ENCODE results near the gene RALGAPA1. TPM values are rescaled to one million over a fixed set of nuclear protein-coding genes. Genes with fewer than 3 reads are reported as not detected.

Gene RALGAPA1
- total RNA-seq, 1 experiment from 2014 or later, result 138 TPM

DNA sequence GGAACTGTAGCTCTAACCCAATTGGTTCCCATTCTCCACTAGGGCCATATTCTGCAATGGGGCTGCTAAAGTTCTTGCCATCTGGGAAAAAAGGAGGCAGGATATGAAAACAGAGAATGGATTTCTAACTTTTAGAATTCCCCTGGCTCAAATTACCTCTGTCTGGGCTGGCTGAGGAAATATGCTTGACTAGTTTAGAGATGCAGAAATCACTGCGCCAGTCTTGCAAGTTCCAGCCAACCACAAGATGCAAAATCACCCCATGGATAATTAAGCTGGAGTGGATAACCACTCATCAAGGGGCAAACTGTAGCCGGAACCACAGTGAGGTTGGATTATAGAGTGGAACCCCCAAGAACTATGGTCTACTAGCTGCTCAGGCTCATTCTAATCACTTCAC, 126.3 kb downstream of the RALGAPA1 start:
- Histone ChIP-seq H4K20me1 (ENCODE audit: insufficient read depth, low read depth, low read length) (no peaks in the 10 kb centered on the region), H3K36me3 (ENCODE audit: insufficient read depth, low read length) (peaks cover 23% of the 10 kb centered on the region), H3K9me2 (replicated peaks; ENCODE audit: insufficient read depth, low read length) (no peaks in the 10 kb centered on the region), H3K9ac (ENCODE audit: low read length) (no peak overlapping the region), H3K4me2 (ENCODE audit: low read depth, low read length, poor library complexity, severe bottlenecking) (no peak overlapping the region), H3K27me3 (ENCODE audit: low read length) (no peaks in the 10 kb centered on the region), H3K4me1 (ENCODE audit: low read length) (peaks cover 34% of the 10 kb centered on the region), H3K79me2 (ENCODE audit: low read length) (no peaks in the 10 kb centered on the region; the same call in 1 of the 2 replicates), H3K27ac (ENCODE audit: low read length) (peak overlapping the region; percentile 12; the same call in 1 of the 2 replicates), H2AFZ (ENCODE audit: low read length) (no peak overlapping the region), H3K4me3 (ENCODE audit: low read length) (no peak overlapping the region), H3K9me3 (ENCODE audit: low read length) (no peaks in the 10 kb centered on the region)
- no peak for DNase-seq

DNA sequence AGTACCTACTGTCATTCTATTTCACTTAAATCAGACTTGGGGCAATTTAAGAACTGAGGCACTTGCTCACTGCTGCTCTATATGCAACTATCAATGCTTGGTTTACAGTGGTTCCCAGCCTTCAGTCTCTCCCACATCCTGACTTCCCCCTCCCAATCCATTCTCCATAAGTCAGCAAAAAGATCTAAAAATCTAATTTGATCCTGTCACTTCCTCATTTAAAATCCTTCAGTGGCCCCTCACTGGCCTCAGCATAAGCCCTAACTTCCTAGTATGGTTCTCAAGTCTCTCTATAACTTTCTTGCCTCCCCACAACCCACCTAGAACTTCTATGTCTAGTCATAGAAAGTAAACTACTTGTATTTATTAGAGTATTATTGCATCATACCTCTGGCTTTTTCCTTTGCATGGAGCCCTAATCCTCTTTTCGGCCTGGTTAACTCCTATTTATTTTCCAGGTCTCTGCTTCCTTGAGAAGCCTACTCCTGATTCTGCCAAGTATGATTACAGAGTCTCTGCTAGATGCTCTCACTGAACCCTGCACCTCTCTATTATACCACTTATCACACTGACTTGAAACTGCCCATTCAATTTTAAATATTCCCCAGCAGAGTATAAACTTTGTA, 130.6 kb downstream of the RALGAPA1 start:
- no peak overlapping the region for H3K4me3 ChIP-seq (ENCODE audit: low read length)
- peak overlapping the region; percentile 44; the same call in 1 of the 2 replicates for H3K27ac ChIP-seq (ENCODE audit: low read length)
- peak; percentile 51 for DNase-seq
- H3K9me3 ChIP-seq (ENCODE audit: low read length), result no peaks in the 10 kb centered on the region
- no peaks in the 10 kb centered on the region for H4K20me1 ChIP-seq (ENCODE audit: insufficient read depth, low read depth, low read length)
- H2AFZ ChIP-seq (ENCODE audit: low read length), result no peak overlapping the region
- H3K36me3 ChIP-seq (ENCODE audit: insufficient read depth, low read length), result peaks cover 41% of the 10 kb centered on the region
- H3K79me2 ChIP-seq (ENCODE audit: low read length), result no peaks in the 10 kb centered on the region; the same call in 1 of the 2 replicates
- peak overlapping the region; percentile 17 for H3K4me2 ChIP-seq (ENCODE audit: low read depth, low read length, poor library complexity, severe bottlenecking)
- H3K9me2 ChIP-seq (replicated peaks; ENCODE audit: insufficient read depth, low read length), result no peaks in the 10 kb centered on the region
- no peak overlapping the region; the same call in 1 of the 2 replicates for H3K9ac ChIP-seq (ENCODE audit: low read length)
- H3K4me1 ChIP-seq (ENCODE audit: low read length), result peaks cover 23% of the 10 kb centered on the region
- H3K27me3 ChIP-seq (ENCODE audit: low read length), result no peaks in the 10 kb centered on the region

DNA sequence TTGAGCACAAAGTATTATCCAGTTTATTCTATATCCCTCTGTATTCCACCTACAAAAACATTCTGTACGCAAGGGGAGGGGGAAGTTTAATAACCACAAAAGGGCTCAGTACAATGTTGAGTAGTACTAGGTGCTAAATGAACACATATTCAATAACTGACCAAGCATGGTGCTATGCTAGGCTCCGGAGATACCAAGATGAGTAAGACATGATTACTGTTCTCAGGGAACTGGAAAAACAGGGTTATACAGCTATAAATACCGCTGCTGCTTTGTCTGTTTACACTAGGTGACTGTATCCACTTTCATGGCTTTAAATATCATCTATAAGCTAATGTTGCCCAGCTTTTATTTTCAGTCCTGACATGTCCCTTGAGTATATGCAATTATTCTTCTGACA, 139.3 kb downstream of the RALGAPA1 start:
- Histone ChIP-seq H3K9me2 (replicated peaks; ENCODE audit: insufficient read depth, low read length) (no peaks in the 10 kb centered on the region), H3K4me1 (ENCODE audit: low read length) (peaks cover 5% of the 10 kb centered on the region), H4K20me1 (ENCODE audit: insufficient read depth, low read depth, low read length) (no peaks in the 10 kb centered on the region), H3K9me3 (ENCODE audit: low read length) (no peaks in the 10 kb centered on the region), H2AFZ (ENCODE audit: low read length) (no peak overlapping the region), H3K27ac (ENCODE audit: low read length) (no peak overlapping the region), H3K9ac (ENCODE audit: low read length) (no peak overlapping the region), H3K4me2 (ENCODE audit: low read depth, low read length, poor library complexity, severe bottlenecking) (no peak overlapping the region), H3K36me3 (ENCODE audit: insufficient read depth, low read length) (peaks cover 30% of the 10 kb centered on the region), H3K27me3 (ENCODE audit: low read length) (no peaks in the 10 kb centered on the region), H3K79me2 (ENCODE audit: low read length) (0 out of 2 replicates have a peak, but pooled peaks cover 2% of the 10 kb centered on the region), H3K4me3 (ENCODE audit: low read length) (no peak overlapping the region)
- DNase-seq, result no peak

DNA sequence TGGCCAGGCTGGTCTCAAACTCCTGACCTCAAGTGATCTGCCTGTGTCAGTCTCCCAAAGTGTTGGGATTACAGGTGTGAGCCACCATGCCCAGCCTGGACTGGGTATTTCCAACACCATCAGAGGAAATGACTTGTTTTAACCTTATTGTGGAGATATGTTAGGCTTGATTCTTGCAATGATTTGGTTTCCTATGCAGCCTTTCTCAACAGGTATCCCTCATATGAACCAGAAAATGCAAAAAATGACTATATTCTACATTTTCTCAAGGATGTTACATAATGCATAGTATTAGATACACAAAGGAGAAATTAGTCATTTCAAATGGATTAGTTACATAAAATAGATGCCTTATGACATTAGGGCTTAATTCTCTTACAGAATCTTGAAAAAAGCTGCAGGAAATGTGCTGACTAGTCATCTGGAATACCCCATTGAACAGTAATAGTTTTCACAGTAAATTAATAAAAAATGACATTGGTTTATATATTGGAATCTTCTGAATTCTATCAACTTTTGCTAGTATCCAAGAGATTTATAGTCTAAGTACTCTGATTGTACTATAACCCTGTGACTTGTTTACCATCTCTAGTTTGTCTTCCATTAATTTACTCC, 142.6 kb downstream of the RALGAPA1 start:
- H3K9me3 ChIP-seq (ENCODE audit: low read length), result no peaks in the 10 kb centered on the region
- no peaks in the 10 kb centered on the region for H3K9me2 ChIP-seq (replicated peaks; ENCODE audit: insufficient read depth, low read length)
- no peak for DNase-seq
- 0 out of 2 replicates have a peak, but pooled peaks cover 2% of the 10 kb centered on the region for H3K79me2 ChIP-seq (ENCODE audit: low read length)
- H3K36me3 ChIP-seq (ENCODE audit: insufficient read depth, low read length), result peaks cover 43% of the 10 kb centered on the region
- no peak overlapping the region for H3K27ac ChIP-seq (ENCODE audit: low read length)
- H3K27me3 ChIP-seq (ENCODE audit: low read length), result no peaks in the 10 kb centered on the region
- H2AFZ ChIP-seq (ENCODE audit: low read length), result no peak overlapping the region
- H4K20me1 ChIP-seq (ENCODE audit: insufficient read depth, low read depth, low read length), result no peaks in the 10 kb centered on the region
- no peak overlapping the region for H3K9ac ChIP-seq (ENCODE audit: low read length)
- no peak overlapping the region for H3K4me3 ChIP-seq (ENCODE audit: low read length)
- no peak overlapping the region for H3K4me2 ChIP-seq (ENCODE audit: low read depth, low read length, poor library complexity, severe bottlenecking)
- H3K4me1 ChIP-seq (ENCODE audit: low read length), result peaks cover 5% of the 10 kb centered on the region

DNA sequence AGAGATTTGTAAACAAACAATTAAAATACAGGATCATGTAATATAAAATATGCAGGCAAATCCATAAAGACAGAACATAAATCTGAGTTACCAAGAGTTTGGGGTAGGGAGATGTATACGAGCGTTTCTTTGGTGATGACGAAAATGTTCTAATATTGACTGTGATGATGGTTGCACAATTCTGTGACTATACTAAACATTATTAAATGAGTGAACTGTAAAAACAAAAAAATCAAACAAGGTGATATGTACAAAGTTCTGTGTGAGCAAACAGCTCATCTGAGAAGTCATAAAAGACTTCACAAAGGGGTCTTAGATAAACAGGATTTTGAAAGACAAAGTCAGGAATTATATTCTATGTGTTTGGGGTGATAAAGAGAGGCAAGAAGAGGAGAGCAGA, 147.2 kb downstream of the RALGAPA1 start:
- Histone ChIP-seq H3K9ac (ENCODE audit: low read length) (no peak overlapping the region), H3K4me3 (ENCODE audit: low read length) (no peak overlapping the region), H3K27me3 (ENCODE audit: low read length) (no peaks in the 10 kb centered on the region), H3K4me1 (ENCODE audit: low read length) (peaks cover 5% of the 10 kb centered on the region), H3K36me3 (ENCODE audit: insufficient read depth, low read length) (peaks cover 46% of the 10 kb centered on the region), H3K4me2 (ENCODE audit: low read depth, low read length, poor library complexity, severe bottlenecking) (no peak overlapping the region), H4K20me1 (ENCODE audit: insufficient read depth, low read depth, low read length) (no peaks in the 10 kb centered on the region), H3K9me3 (ENCODE audit: low read length) (peaks cover 6% of the 10 kb centered on the region; the same call in 1 of the 2 replicates), H3K27ac (ENCODE audit: low read length) (no peak overlapping the region), H3K79me2 (ENCODE audit: low read length) (no peaks in the 10 kb centered on the region), H3K9me2 (replicated peaks; ENCODE audit: insufficient read depth, low read length) (no peaks in the 10 kb centered on the region), H2AFZ (ENCODE audit: low read length) (no peak overlapping the region)
- DNase-seq, result no peak

DNA sequence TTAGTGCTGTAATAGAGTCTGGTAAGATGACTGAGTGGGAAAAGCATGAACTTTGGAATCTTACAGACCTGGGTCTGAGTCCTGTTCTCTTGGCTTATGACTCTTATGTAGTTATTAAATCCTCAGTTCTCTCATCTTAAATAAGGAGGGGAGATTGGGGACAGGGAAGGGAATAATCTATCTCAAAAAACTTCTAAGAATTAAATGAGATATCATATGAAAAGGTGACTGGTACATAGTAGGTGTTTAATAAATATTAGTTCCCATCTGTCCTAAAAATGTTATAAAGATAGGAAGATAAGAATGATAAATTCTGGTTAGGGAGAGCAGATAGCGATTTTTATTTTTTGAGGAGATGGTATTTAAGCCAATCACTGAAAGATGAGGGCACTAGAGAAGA, 156.1 kb downstream of the RALGAPA1 start:
- Histone ChIP-seq H3K9me3 (ENCODE audit: low read length) (no peaks in the 10 kb centered on the region), H3K36me3 (ENCODE audit: insufficient read depth, low read length) (no peaks in the 10 kb centered on the region), H3K79me2 (ENCODE audit: low read length) (no peaks in the 10 kb centered on the region), H3K27ac (ENCODE audit: low read length) (no peak overlapping the region), H3K4me2 (ENCODE audit: low read depth, low read length, poor library complexity, severe bottlenecking) (no peak overlapping the region), H3K27me3 (ENCODE audit: low read length) (no peaks in the 10 kb centered on the region), H2AFZ (ENCODE audit: low read length) (no peak overlapping the region), H3K9me2 (replicated peaks; ENCODE audit: insufficient read depth, low read length) (no peaks in the 10 kb centered on the region), H3K4me1 (ENCODE audit: low read length) (no peaks in the 10 kb centered on the region), H3K9ac (ENCODE audit: low read length) (no peak overlapping the region), H4K20me1 (ENCODE audit: insufficient read depth, low read depth, low read length) (no peaks in the 10 kb centered on the region), H3K4me3 (ENCODE audit: low read length) (no peak overlapping the region)
- no peak for DNase-seq

DNA sequence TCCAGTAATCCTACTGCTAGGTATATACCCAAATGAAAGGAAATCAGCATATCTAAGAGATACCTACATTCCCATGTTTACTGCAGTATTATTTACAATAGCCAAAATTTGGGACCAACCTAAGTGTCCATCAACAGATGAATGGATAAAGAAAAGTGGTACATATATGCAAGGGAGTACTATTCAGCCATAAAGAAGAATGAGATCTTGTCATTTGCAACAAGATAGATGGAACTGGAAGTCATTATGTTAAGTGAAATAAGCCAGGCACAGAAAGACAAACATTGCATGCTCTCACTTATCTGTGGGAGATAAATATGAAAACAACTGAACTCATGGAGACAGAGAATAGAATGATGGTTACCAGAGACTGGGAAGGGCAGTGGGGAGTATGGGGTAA, 165.6 kb downstream of the RALGAPA1 start:
- Histone ChIP-seq H3K27ac (ENCODE audit: low read length) (no peak overlapping the region), H3K9ac (ENCODE audit: low read length) (no peak overlapping the region), H3K9me2 (replicated peaks; ENCODE audit: insufficient read depth, low read length) (no peaks in the 10 kb centered on the region), H3K79me2 (ENCODE audit: low read length) (peaks cover 9% of the 10 kb centered on the region; the same call in 1 of the 2 replicates), H3K9me3 (ENCODE audit: low read length) (peaks cover 4% of the 10 kb centered on the region; the same call in 1 of the 2 replicates), H3K4me3 (ENCODE audit: low read length) (no peak overlapping the region), H2AFZ (ENCODE audit: low read length) (no peak overlapping the region), H4K20me1 (ENCODE audit: insufficient read depth, low read depth, low read length) (no peaks in the 10 kb centered on the region), H3K27me3 (ENCODE audit: low read length) (no peaks in the 10 kb centered on the region), H3K4me1 (ENCODE audit: low read length) (peaks cover 9% of the 10 kb centered on the region), H3K36me3 (ENCODE audit: insufficient read depth, low read length) (peaks cover 45% of the 10 kb centered on the region), H3K4me2 (ENCODE audit: low read depth, low read length, poor library complexity, severe bottlenecking) (no peak overlapping the region)
- no peak for DNase-seq

DNA sequence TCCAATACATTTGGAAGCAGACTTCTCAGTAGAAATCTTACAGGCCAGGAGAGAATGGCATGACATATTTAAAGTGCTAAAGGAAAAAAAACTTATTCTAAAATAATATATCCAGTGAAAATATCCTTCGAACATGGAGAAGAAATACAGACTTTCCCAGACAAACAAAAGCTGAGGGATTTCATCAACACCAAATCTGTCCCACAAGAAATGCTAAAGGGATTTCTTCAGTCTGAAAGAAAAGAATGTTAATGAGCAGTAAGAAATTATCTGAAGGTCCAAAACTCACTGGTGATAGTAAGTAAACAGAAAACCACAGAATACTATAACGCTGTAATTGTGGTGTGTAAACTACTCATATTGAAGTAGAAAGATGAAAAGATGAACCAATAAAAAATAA, 171.2 kb downstream of the RALGAPA1 start:
- no peak for DNase-seq
- Histone ChIP-seq H3K27me3 (ENCODE audit: low read length) (no peaks in the 10 kb centered on the region), H3K79me2 (ENCODE audit: low read length) (peaks cover 15% of the 10 kb centered on the region; the same call in 1 of the 2 replicates), H3K9me2 (replicated peaks; ENCODE audit: insufficient read depth, low read length) (no peaks in the 10 kb centered on the region), H3K9ac (ENCODE audit: low read length) (no peak overlapping the region), H3K4me2 (ENCODE audit: low read depth, low read length, poor library complexity, severe bottlenecking) (no peak overlapping the region), H3K9me3 (ENCODE audit: low read length) (peaks cover 12% of the 10 kb centered on the region; the same call in 1 of the 2 replicates), H2AFZ (ENCODE audit: low read length) (no peak overlapping the region), H3K4me3 (ENCODE audit: low read length) (no peak overlapping the region), H4K20me1 (ENCODE audit: insufficient read depth, low read depth, low read length) (no peaks in the 10 kb centered on the region), H3K36me3 (ENCODE audit: insufficient read depth, low read length) (peaks cover 52% of the 10 kb centered on the region), H3K27ac (ENCODE audit: low read length) (no peak overlapping the region), H3K4me1 (ENCODE audit: low read length) (peaks cover 26% of the 10 kb centered on the region)
